ENCODE measurements around the gene IFFO2.

Gene IFFO2

DNA sequence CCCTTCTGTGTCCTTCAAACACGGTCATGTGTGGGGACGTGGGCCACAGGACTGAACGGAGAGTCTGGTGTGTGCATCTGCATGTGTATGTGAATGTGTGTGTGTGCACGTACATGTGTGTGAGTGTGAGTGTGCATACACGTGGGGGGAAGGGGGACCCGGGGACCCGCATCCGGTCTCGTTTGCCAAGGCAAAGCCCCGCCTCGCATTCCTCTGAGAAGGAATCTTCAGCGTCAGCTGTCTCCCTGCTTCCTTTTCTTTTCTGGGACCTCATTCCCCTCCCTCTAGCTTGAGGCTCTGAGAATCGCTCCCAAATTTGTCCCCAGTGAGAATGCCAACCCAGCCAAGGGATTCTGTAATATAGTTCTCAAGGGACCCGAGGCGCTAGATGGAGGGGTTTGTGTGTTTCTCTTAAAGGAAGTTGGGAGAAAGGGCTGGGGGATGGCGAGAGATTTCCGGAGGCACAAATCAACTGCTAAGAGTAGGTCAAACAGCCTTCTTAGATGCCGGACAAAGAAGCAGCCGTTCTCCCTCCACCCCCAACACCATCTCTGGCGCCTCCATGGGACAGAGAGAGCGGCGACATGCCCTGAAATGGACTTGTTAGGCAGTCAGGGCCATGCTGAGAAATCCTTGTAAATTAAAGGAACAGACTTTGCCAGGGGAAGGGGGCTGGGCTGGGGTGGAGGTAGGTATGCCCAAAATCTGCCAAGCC lies 6.6 kb downstream of the IFFO2 start:
- ATAC-seq = no peak

DNA sequence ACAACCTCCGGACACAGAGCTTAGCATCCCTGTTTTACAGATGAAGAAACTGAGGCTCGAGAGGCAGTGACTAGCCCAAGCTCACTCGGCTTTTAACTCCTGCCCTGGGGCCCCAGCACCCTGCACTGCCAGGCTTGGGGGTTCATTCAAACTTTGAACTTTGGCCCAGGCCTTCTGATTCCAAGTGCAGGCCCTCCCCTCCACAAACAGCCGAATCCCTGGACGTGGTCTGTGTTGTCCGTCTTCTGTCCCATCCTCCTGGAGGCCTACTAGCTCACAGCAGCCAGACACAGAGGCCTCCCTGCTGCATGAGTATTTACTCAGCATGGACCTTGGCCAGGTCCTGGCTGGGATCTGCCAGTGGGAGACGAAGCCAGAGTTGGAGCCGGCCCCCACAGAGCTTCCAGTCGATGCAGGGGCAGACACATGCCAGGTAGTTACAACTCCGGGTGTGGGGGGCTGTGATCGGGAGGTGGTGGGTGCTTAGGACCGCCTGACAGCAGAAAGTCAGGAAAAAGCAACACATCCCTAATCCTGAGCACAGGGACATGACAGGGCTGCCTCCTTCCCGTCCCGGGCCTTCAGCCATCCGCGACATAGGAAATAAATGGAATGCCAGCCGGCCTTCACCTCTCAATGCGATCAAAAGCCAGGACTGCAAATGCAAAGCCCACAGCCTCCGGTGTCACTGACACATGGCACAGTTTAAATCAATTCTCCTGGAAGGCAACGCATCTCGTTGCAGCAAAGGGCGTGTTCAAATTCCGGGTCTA lies 7.4 kb downstream of the IFFO2 start:
- ATAC-seq = no peak

DNA sequence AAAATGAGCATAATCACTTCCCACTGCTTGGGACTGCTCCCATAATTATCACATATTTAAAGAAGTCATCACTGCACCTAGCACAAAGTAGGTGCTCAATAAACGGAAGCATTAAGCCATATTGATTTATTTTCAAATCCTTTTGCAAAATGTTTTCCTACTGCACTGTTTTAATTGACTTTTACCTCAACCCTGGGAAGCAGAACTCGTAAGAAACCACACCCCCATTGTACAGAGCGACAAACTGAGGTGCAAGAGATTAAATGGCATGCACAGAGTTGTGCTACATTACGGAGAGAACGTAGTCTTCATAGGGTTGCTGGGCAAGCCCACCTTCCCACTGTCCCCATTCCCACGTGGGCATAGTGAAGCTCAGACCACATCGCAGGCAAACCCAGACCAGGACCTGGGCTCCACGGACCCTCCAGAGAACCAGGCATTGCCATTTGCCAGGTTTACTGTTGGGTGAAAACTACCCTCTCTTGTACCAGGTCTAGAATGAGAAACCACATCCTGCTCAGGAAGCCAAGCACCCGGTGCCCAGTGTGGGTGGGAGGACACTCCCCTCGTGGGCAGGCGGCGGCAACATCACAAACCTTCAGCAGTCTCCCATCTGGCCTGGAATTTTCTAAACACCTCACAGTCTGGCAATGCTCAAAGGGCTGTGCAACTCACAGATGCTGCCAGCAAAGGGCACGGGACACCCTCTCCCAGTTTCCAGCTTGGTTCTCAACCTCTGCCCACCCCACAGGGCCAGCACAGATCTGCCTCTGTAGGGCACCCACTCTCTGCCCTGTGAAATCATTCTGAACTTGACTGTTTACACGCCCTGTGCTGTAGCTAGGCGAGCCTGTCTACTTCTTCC lies 8.2 kb downstream of the IFFO2 start:
- peak in 1 of 2 donors; percentile 30 for ATAC-seq

DNA sequence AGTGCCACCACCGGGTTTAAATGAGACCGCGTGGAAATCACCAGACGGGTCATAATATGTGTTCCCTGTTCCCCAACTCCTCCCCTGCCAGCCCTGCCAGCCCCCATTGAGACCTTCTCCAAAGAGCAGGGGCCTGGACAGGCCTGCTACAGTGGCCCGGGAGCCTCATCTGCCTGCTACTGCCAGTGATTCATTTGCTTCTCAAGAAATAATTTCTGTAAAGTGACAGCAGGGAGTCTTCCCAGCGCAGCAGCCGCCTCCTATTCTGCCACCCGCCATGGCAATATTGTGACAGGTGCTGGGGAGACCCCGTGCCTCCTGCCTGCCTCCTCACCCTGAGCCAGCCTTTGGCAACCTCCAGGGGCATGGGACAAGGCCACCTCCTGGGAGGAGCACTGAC lies 8.9 kb downstream of the IFFO2 start:
- ATAC-seq = no peak

DNA sequence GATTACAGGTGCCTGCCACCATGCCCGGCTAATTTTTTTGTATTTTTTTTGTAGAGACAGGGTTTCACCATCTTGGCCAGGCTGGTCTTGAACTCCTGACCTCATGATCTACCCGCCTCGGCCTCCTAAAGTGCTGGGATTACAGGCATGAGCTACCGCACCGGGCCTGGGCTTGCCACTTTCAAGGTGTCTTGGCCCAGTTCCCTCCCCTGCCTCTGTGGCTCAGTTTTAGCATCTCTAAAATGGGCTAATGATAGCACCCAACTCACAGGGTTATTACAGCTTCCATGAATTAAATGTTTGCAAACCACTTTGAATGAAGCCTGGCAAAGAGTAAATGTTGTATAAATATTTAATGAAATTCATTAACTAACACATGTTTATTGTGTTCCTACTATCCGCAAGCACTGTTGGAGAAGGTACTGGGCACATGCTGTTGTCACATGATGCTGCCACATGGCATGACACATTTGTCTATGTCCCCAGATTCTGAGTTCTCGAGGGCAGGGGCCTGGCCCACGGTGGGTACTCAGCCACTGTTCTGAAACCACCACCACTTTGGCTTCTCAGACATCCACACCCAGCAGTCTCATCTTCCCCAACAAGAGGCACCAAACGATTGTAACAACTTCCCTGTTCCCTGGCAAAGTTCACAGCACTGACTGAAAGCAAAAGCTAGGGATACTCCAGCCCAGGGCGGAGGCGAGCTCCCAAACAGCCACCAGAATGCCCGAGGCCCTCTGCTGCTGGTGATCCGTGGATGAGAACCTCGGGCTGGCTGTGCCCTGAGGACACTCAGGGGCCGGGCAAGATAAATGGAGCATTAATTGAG lies 9.7 kb downstream of the IFFO2 start:
- ATAC-seq = no peak

DNA sequence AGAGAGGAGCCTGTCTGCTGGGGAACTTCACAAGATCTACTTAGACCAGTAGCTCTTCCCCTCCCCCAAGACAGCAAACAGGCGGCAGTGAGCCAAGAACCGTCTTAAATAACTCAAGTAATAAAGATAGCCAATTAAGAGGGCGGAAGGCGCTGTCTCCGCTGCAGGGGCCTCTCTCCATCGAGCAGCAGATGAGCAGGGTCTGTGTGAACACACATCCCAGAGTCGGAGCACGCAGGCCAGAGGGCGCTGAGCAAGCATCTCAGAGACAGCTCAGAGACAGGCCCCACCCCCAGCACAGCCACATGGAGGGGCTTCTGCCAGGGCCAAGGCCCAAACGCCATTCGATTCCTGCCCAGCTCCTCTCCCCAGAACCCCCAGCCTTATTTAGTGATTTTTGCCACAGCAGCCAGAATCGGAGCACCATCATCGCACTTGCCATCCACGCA lies 11.1 kb downstream of the IFFO2 start:
- ATAC-seq = no peak

DNA sequence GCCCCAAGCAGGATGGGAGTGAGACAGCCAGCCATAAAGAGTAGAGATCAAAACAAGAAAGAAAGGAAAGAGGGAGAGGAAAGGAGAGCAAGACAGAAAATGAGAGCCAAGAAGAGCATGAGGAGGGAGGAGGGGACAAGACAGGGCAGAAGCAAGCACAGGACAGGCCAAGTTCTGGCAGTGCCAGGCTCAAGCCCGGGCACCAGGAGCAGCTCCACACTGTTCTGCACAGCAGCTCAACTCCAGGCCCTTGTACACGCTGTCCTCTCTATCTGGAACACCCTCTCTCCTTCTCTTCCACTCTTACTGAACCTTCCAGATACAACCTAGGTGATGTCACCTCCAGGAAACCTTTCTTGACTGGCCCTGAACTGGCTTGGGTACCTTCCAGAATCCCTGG lies 11.7 kb downstream of the IFFO2 start:
- ATAC-seq = no peak

DNA sequence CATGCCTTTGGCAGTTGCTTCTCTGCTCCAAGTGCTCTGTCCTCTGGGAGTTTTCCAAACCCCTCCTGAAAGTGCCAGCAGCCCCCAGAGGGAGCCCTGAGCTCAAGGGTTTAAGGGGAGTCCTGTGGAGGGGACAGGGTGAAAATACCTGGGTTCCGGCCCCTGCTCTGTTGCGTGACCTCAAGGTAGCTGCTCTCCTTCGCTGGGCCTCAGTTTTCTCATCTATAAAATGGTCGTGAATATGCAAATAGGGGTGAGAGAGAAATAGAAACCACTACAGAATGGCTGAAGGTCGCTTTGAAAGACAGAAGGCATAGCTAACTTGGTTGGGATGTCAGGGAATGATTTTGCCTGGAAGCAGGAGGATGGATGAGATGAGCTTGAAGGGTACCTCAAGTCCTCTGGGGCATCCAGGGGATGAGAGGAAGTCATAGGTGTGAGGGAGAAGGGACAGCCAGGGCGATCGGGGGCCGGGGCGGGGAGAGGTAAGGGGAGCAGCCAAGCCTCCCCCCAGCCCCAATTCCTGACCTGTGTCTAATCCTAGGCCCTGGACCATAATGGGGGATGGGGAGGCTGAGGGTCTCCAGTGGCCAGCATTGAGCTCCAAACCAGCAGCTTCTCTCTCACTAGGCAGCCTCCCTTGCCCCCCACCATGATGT lies 12.4 kb downstream of the IFFO2 start:
- no peak for ATAC-seq

DNA sequence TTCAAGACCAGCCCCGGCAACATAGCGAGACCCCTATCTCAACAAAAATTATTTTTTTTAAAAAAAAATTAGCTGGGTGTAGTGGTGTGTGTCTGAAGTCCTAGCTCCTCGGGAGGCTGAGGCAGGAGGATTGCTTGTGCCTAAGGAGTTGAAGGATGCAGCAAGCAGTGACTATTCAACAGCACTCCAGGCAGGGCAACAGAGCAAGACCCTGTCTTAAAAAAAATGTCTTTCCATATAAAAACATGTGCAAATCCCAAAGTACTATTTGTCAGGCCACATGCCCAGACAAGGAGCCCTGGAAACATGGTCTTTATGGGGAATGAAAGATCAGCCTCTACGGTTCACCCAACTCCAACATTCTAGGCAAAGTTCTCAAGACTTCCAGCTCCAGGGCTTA lies 13.3 kb downstream of the IFFO2 start:
- ATAC-seq = no peak

DNA sequence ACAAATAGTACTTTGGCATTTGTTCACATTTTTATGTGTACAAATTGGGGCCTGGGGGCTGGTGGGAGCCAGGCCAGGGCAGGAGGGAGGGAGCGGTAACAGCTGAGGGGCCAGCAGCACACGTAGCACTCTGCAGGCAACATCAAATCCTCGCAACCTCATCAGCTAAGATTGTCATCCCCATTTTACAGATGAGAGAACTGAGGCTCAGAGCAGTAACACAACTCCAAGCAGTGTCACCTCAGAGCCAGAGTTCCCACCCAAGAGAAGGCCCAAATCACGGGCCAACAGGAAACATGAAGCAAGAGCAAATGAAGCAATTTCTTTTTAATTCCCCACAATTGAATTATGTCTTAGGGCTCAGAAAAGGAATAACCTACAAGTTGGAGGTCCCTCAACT lies 14.1 kb downstream of the IFFO2 start:
- ATAC-seq = no peak

DNA sequence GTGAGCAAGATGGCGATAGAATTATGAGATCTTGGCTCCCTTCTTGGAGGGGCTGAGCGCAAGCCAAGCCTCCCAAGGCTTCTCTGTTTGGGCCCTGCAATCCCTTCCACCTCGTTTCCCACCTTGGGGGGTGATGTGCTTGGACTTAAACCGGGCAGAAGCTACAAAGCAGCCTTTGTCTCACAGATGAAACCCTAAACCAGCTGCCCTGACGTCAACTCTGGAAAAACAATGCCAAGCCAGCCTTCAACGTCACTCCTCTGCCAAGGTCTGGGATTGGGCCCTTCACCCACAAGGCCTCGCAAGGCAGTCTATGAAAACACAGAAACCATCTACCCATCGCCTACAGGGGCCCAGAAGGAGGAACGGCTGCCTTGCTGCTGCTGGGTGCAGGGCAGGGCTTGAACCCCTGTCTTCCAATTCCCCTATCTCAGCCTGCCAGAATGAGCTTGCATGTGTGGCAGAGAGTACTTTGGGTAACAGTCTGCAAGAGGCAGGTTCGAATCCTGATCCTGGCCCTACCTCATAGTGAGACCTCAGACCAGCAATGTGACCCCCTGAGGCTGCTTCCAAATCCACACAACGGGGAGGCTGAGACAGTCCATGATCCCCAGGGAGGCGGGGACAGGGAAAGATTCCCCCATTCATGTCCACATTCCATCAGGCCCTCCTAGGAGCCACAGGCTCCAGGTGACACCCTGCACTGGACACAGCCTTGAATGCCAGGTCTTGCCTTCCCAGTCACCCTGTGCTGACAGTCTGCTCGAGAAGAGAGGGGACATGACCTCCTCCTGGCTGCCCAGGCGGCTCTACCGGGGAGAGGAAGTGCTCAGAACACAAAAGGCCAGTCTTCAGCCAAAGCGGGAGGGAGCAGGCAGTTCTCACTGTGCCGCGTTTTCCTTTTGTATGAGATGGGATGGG lies 15.0 kb downstream of the IFFO2 start:
- no peak for ATAC-seq

DNA sequence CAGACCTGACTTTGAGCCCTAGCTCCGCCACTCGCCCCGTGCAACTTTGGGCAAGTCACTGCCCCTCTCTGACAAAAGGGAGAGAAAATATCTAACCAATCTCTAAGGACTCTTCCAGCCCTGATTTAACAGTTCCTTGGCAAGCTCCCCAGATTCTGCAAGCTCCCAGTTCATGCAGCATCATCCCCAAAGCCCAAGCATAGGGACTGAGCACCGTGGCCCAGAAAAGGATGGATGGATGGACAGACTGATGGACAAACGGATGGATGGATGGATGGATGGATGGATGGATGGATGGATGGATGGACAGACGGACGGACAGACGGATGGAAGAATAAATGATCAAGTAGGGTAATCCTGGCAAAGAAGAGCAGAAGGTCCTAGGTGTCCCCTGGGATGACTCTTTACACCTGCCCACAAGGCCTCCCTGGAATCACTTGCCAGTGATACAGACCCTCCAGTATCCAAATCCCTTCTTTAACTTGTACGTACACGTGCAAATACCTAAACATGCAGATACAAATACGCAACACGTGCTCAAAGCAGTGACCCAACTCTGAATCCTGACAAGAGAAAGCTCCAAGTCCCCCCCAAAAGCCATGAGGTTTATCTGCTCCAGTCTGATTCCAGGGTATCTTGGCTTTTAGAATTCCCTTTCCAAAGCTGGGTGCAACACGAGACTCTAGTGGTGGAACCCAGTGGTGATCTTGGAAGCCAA lies 16.0 kb downstream of the IFFO2 start:
- no peak for ATAC-seq

DNA sequence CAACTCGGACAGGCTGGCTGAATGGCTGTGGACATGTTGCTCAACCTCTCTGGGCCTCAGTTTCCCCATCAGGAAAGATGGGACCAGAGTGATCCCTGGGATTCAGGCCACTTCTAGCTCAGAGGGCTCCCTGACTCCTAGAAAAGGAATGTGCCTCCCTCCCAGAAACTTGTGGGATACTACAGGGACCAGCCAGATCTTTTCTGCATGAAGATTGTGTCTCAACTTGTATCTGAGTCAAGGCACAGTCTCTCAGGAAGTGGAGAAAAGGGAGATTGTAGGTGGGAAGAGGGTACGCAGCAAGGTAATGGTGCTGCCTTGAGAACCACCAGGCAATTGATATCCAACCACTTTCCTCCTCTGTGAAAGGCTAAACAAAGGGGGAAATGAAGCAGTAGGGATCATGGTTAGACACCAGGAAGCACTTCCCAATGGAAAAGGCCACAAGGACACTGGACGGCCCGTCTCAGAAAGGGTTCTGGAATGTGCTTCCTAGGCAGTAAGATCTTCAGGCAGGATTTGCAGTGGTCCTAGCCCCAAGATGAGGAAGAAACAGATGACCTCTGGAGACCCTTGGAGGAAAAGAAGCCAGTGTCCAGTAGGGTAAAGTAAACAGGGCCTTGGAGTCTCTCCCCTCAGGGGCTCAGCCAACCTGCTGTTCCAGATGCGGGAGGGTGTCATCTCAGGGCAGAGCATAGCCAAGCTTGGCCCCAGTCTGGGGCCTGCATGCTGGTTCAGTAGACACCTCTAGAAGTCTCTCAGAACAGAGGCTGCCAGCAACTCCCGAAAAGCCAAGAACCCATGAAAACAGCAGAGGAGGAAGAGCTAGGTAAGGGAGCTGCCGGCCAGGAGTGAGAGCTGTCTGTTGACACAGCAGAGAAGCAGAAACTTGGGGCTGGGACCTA lies 16.8 kb downstream of the IFFO2 start:
- no peak for ATAC-seq

DNA sequence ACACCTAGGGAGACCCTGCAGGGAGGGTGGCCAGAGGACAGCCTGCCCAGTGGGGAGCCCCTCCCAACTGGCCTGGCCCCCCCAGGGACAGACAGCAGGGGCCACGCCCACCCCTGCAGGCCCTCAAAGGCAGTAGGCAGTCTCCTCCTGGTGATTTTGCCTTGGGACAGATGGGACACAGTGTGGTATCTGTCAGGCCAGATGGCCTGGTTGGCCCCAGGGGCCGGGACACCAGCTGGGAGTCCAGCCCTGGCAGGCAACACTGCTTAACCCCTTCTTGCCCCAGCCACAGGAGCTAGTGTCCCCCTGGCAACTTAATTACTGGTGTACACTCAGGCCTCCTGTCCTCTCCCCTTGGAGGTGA lies 17.8 kb downstream of the IFFO2 start:
- no peak for ATAC-seq

DNA sequence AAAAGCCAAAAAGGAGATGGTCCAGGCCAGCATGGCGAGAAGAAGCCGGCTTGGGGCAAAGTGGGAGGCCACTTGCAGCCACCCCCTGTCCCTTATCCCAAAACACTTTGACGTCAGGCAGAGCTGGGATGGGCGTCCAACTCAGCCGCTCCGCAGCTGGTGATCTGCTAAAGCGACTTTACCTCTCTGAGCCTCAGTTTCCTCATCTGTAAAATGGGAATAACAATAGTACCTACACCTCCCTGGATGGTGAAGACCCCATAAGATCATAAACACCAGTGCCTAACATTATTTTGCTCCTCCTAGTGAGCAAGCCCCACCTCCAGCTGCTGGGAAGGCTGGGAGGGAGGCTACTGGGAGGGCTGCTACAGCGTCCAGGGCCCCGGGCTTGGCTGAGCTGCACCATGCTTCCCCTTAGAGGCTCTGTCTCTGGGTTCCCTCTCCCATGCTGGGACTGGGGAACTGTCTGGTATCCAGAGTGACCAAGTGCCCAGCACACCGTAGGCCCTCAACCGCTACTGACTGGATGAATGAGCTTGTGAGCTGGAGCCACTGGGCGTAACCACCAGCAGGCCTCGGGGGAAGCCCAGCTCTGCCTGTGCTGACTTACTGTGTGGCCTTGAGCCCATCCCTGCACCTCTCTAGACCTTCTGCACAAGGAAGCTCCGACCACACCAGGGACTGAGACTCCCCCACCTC lies 18.3 kb downstream of the IFFO2 start:
- no peak for ATAC-seq

DNA sequence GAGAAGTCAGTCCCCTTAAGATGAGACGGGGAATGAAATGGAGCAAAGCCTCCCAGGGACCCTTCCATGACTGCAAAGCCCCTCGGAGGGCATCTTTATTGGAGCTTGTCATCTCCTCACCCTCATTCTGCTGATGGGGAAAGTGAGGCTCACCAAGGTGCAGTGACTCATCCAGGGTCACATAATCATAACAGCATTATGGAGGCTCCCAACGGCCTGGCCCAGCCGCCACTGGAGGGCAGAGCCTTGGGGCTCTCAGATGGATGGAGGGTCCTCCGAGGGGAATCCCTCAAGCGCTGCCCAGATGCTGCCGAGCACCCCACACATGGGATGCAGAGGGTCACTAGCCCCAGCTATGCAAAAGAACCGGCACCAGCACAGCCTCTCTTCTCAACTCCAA lies 18.9 kb downstream of the IFFO2 start:
- peak in 1 of 2 donors; percentile 28 for ATAC-seq

DNA sequence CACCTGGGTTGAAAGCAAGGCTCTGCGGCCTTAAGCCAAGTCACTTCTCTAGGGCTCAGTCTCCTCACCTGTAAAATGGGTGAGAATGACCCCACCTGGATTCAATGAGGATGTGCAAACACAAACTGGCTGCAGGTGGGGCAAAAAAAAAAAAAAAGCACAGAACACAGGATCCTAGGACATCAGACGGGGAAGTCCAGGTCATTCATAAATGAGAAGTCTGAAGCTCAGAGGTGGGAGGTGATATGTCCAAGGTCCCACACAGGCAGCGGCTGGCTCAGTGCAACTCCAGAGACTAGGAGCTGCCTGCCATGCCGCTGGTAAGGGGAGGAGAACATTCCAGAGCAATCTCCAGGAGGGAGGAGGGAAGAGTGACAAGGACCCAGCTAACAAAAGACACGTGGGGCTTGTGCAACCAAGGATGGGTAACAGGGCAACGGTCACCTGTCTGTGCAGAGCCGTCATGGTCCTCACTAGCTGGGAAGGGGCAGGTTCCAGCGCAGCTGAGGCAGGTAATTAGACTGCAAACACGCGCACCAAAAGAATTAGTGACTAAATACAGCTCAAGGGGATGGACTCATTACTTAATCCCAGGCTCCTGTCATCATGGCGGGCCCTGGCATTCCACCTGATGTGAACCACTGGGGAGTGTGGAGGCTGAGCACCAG lies 19.5 kb downstream of the IFFO2 start:
- ATAC-seq = no peak

DNA sequence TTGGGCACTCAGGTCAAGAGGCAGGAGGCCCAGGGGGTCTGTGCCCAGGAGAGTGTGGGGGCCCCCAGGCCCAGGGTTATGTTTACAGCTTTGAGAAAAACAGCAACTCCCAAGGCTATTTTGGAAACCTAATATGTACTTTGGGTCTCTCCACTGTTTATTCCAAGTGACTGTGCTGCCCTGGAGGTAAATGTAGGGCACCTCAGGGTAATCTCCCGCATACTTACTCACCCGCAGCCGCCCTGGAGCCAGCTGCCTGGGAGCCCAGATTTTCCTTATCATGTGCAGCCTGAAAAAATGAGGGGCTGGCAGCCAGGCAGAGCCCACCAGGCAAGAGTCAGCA lies 20.0 kb downstream of the IFFO2 start:
- ATAC-seq = no peak
